Astrocyte of the spinal cord (primary cell): Measurements from ENCODE around the gene KMT2C.

Experiments used
- DNase-seq: peaks from one replicate; pipeline ENCODE4 v3.0.0; 2011; ENCODE audit warnings: low read depth, low spot score
- H3K4me3 ChIP-seq: 2 replicates; pipeline ENCODE4 v1.5.1; 2011; ENCODE audit warnings: low read depth, mild to moderate bottlenecking, low read length, moderate library complexity
- CTCF ChIP-seq: IDR thresholded peaks from 2 replicates; pipeline ENCODE4 v1.5.1; 2012; ENCODE audit warnings: low read depth, mild to moderate bottlenecking, low read length, inconsistent platforms
- in situ Hi-C: cut with HindIII; loops from 2 replicates; pipeline ENCODE4 v1.10.0; 2017; ENCODE audit warnings: low sequenced_read_pairs

The KMT2C gene

GRCh38 chr7:152435384-152436110 is at the start of gene KMT2C:
KMT2C (minus strand) TSS chr7:152436003; CDS start chr7:152435786, 217 bp downstream.
- in situ Hi-C loops, result no loop called here
- peak within 1 kb of the TSS; percentile 53 for H3K4me3 ChIP-seq
- peak; percentile 40 for DNase-seq
- TF ChIP-seq CTCF, result no peak

- in situ Hi-C loops, result no loop called here
- no peak overlapping the region for H3K4me3 ChIP-seq
- DNase-seq, result no peak
- no peak for TF ChIP-seq CTCF
Observed at GRCh38 chr7:152481082-152481481, 45.3 kb upstream of the KMT2C start.

GRCh38 chr7:152480664-152481063 is 44.9 kb upstream of the KMT2C start:
- no peak for TF ChIP-seq CTCF
- no peak for DNase-seq
- no peak overlapping the region for H3K4me3 ChIP-seq
- in situ Hi-C loops, result no loop called here

- H3K4me3 ChIP-seq, result no peak overlapping the region
- no peak for TF ChIP-seq CTCF
- DNase-seq, result no peak
- in situ Hi-C loops, result no loop called here
Observed at GRCh38 chr7:152479595-152479994, 43.8 kb upstream of the KMT2C start.

- DNase-seq, result no peak
- TF ChIP-seq CTCF, result no peak
- no peak overlapping the region for H3K4me3 ChIP-seq
- in situ Hi-C loops, result no loop called here
Observed at GRCh38 chr7:152478140-152478539, 42.3 kb upstream of the KMT2C start.

- DNase-seq, result no peak
- no peak overlapping the region for H3K4me3 ChIP-seq
- in situ Hi-C loops, result no loop called here
- no peak for TF ChIP-seq CTCF
Observed at GRCh38 chr7:152477079-152477478, 41.3 kb upstream of the KMT2C start.
